Measurements from ENCODE around the gene ALPK1.

DNA sequence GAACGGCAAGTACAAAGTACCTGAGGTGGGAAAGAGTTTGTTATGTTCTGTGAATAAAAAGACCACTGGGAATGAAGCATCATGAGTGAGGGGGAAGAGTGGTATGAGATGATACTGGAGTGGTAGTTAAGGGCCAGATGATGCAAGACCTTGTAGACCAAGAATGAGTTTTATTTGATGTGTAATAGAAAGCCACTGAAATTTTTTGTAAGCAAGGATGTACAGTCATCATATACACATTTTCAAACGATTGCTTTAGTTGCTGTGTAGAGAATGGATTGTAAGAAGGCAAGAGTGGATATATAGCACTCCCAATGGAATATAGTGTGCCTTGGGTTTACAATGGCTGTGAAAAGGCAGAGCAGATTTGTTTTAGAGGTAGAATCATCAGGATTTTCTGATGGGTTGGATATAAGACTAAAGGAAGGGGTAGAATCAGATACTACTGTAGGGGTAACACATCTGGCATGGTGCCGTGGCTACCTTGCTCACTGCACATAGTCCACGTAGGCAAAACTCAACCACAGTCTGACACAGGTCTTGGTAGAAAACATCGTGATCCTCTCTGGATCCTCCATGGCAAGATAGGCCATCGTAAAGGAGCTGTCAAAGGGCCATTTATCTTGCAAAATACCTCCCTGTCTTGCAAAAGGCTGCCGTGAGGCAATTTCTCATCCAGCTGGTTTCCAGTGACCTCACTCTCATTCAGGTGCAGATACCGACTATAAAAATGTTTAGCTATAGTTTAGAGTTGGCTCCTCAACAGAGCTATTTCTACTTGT lies 26.3 kb upstream of the ALPK1 start:
- TF ChIP-seq, protein P1, sequence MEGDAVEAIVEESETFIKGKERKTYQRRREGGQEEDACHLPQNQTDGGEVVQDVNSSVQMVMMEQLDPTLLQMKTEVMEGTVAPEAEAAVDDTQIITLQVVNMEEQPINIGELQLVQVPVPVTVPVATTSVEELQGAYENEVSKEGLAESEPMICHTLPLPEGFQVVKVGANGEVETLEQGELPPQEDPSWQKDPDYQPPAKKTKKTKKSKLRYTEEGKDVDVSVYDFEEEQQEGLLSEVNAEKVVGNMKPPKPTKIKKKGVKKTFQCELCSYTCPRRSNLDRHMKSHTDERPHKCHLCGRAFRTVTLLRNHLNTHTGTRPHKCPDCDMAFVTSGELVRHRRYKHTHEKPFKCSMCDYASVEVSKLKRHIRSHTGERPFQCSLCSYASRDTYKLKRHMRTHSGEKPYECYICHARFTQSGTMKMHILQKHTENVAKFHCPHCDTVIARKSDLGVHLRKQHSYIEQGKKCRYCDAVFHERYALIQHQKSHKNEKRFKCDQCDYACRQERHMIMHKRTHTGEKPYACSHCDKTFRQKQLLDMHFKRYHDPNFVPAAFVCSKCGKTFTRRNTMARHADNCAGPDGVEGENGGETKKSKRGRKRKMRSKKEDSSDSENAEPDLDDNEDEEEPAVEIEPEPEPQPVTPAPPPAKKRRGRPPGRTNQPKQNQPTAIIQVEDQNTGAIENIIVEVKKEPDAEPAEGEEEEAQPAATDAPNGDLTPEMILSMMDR (conservative IDR thresholded peaks at IDR 0.05) = no peak
- TF ChIP-seq ZFX (IDR thresholded peaks at IDR 0.05) = no peak

All from C4-2B (cell line).